ENCODE data around the gene KIF1A.

DNA sequence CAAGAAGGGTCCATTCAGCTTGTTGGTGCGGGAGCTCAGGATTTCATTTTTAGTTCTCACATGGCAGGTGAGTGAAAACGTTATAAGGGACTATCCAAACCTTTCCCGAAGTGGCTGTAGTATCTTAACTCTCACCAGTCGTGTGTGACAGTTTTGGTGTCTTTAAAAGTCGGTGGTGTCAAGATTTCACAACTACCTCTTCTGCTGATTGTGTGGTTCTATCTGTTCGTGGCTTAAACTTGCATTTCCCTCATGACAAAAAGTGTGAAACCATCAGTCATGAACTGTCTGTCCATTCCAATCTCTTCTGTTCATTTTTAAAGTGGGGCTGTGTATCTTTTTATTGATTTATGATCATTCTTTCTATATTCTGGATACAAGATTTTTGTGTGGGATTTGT is 133.6 kb downstream of the KIF1A start:
- TF ChIP-seq, protein P1, sequence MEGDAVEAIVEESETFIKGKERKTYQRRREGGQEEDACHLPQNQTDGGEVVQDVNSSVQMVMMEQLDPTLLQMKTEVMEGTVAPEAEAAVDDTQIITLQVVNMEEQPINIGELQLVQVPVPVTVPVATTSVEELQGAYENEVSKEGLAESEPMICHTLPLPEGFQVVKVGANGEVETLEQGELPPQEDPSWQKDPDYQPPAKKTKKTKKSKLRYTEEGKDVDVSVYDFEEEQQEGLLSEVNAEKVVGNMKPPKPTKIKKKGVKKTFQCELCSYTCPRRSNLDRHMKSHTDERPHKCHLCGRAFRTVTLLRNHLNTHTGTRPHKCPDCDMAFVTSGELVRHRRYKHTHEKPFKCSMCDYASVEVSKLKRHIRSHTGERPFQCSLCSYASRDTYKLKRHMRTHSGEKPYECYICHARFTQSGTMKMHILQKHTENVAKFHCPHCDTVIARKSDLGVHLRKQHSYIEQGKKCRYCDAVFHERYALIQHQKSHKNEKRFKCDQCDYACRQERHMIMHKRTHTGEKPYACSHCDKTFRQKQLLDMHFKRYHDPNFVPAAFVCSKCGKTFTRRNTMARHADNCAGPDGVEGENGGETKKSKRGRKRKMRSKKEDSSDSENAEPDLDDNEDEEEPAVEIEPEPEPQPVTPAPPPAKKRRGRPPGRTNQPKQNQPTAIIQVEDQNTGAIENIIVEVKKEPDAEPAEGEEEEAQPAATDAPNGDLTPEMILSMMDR (conservative IDR thresholded peaks at IDR 0.05; ENCODE audit: low read length), result no peak
- no peak for TF ChIP-seq EZH2phosphoT487 (IDR thresholded peaks at IDR 0.05; ENCODE audit: borderline replicate concordance)
